K562 (cell line): Measurements from ENCODE around the gene IL17D.

Experiments
- IRF2 ChIP-seq: sonication (generic); formaldehyde crosslinking; IDR thresholded peaks from 2 replicates; pipeline ENCODE4 v1.8.1; 2022; ENCODE audit warnings: mild to moderate bottlenecking, missing genetic modification reagents
- RNF2 ChIP-seq: sonication (generic); IDR thresholded peaks from 2 replicates; pipeline ENCODE4 v1.6.1; 2016

- TF ChIP-seq RNF2: no peak
- no peak for TF ChIP-seq IRF2 (CRISPR knock-in tag)
Observed at GRCh38 chr13:20721454-20722357, 18.2 kb downstream of the IL17D start.
